NCI-H1930 (cell line): ENCODE results near the gene BORCS5.

Source experiments
- DNase-seq, 2 experiments: peaks; one replicate each; lab custom pipeline; 2025; lab: John Stamatoyannopoulos, UW

The BORCS5 gene

GRCh38 chr12:12433203-12433731 lies 76.4 kb downstream of the BORCS5 start:
- no peak for DNase-seq

- DNase-seq: no peak
Observed at GRCh38 chr12:12436831-12437345, 80.0 kb downstream of the BORCS5 start.

GRCh38 chr12:12439636-12440035 lies 82.8 kb downstream of the BORCS5 start:
- no peak for DNase-seq

- DNase-seq: peak; percentile 90 to 94
Observed at GRCh38 chr12:12440784-12441428, 84.0 kb downstream of the BORCS5 start.

GRCh38 chr12:12441429-12441807 lies 84.5 kb downstream of the BORCS5 start:
- DNase-seq: peak; percentile 81 to 90

- peak; percentile 51 to 55 for DNase-seq
Observed at GRCh38 chr12:12441843-12442461, 85.1 kb downstream of the BORCS5 start.

- no peak for DNase-seq
Observed at GRCh38 chr12:12442548-12443071, 85.7 kb downstream of the BORCS5 start.

GRCh38 chr12:12443431-12443878 lies 86.6 kb downstream of the BORCS5 start:
- DNase-seq: no peak

- DNase-seq: no peak
Observed at GRCh38 chr12:12445165-12445881, 88.4 kb downstream of the BORCS5 start.

- no peak for DNase-seq
Observed at GRCh38 chr12:12445882-12446181, 89.0 kb downstream of the BORCS5 start.

- DNase-seq: no peak
Observed at GRCh38 chr12:12446786-12447185, 89.9 kb downstream of the BORCS5 start.

GRCh38 chr12:12447236-12447635 lies 90.4 kb downstream of the BORCS5 start:
- no peak for DNase-seq

GRCh38 chr12:12447837-12448236 lies 91.0 kb downstream of the BORCS5 start:
- no peak for DNase-seq

GRCh38 chr12:12449533-12450025 lies 92.7 kb downstream of the BORCS5 start:
- peak in 1 of 2 experiments; percentile 33 for DNase-seq

- no peak for DNase-seq
Observed at GRCh38 chr12:12450043-12450471, 93.2 kb downstream of the BORCS5 start.

- DNase-seq: no peak
Observed at GRCh38 chr12:12451098-12451497, 94.2 kb downstream of the BORCS5 start.

- no peak for DNase-seq
Observed at GRCh38 chr12:12452326-12452902, 95.5 kb downstream of the BORCS5 start.

GRCh38 chr12:12453635-12454034 lies 96.8 kb downstream of the BORCS5 start:
- no peak for DNase-seq

GRCh38 chr12:12454315-12454714 lies 97.4 kb downstream of the BORCS5 start:
- no peak for DNase-seq

- no peak for DNase-seq
Observed at GRCh38 chr12:12456637-12457036, 99.8 kb downstream of the BORCS5 start.

- DNase-seq: no peak
Observed at GRCh38 chr12:12460935-12461922, 104.4 kb downstream of the BORCS5 start.
